Endothelial cell (in vitro differentiated cells): ENCODE results near the gene KLK14. TPM values are rescaled to one million over a fixed set of nuclear protein-coding genes. Genes with fewer than 3 reads are reported as not detected.
A peak's percentile ranks its signal among the peaks of the same experiment; 100 is the strongest.

Source experiments
- DNase-seq: peaks from one replicate; pipeline ENCODE4 v3.0.0; 2021; ENCODE audit warnings: low spot score
- H3K27ac Mint-ChIP-seq: one replicate; pipeline ENCODE4 v1.8.0; 2021; ENCODE audit warnings: mixed read lengths, inconsistent platforms; ENCODE audit not compliant: unreplicated experiment
- H3K27me3 Mint-ChIP-seq: one replicate; pipeline ENCODE4 v1.8.0; 2021; ENCODE audit warnings: mild to moderate bottlenecking, moderate library complexity, mixed read lengths, inconsistent platforms; ENCODE audit not compliant: unreplicated experiment
- H3K36me3 Mint-ChIP-seq: one replicate; pipeline ENCODE4 v1.8.0; 2021; ENCODE audit warnings: mild to moderate bottlenecking, low read depth, mixed read lengths, inconsistent platforms; ENCODE audit not compliant: unreplicated experiment
- H3K4me1 Mint-ChIP-seq: one replicate; pipeline ENCODE4 v1.8.0; 2021; ENCODE audit warnings: mild to moderate bottlenecking, mixed read lengths, inconsistent platforms; ENCODE audit not compliant: unreplicated experiment
- H3K4me3 Mint-ChIP-seq: one replicate; pipeline ENCODE4 v1.8.0; 2021; ENCODE audit warnings: mild to moderate bottlenecking, mixed read lengths, inconsistent platforms; ENCODE audit not compliant: unreplicated experiment
- H3K9me3 Mint-ChIP-seq: one replicate; pipeline ENCODE4 v1.8.0; 2021; ENCODE audit warnings: mixed read lengths, inconsistent platforms; ENCODE audit not compliant: unreplicated experiment
- CTCF ChIP-seq: fragments of 200-600 bp; sonication (generic); IDR thresholded peaks from one replicate; pipeline ENCODE4 v1.5.0; 2021; ENCODE audit warnings: antibody characterized with exemption; ENCODE audit not compliant: unreplicated experiment
- total RNA-seq: library from RNA; stranded (reverse); fragmentation: NEBNext Ultra II Directional; extraction: Animal tissue kit (Norgen Biotek cat#: 25700); gene quantifications from one replicate; pipeline ENCODE4 v1.2.1, GENCODE V29; 2021; ENCODE audit not compliant: unreplicated experiment

KLK14 gene
- total RNA-seq, 1 donor from 2014 or later: not detected

GRCh38 chr19:51123802-51124201, 41.1 kb upstream of the KLK14 start:
- Mint-ChIP-seq H3K9me3 (no peaks in the 10 kb centered on the region), H3K27ac (no peak overlapping the region), H3K4me1 (peaks cover 47% of the 10 kb centered on the region), H3K4me3 (no peak overlapping the region), H3K27me3 (peaks cover 16% of the 10 kb centered on the region), H3K36me3 (no peaks in the 10 kb centered on the region)
- DNase-seq: no peak
- no peak for TF ChIP-seq CTCF

GRCh38 chr19:51123381-51123800, 40.7 kb upstream of the KLK14 start:
- no peak for TF ChIP-seq CTCF
- no peak for DNase-seq
- no peak overlapping the region for H3K4me3 Mint-ChIP-seq
- H3K36me3 Mint-ChIP-seq: no peaks in the 10 kb centered on the region
- peaks cover 43% of the 10 kb centered on the region for H3K4me1 Mint-ChIP-seq
- H3K9me3 Mint-ChIP-seq: no peaks in the 10 kb centered on the region
- H3K27ac Mint-ChIP-seq: no peak overlapping the region
- peaks cover 13% of the 10 kb centered on the region for H3K27me3 Mint-ChIP-seq

GRCh38 chr19:51122112-51122981, 39.7 kb upstream of the KLK14 start:
- Mint-ChIP-seq H3K36me3 (no peaks in the 10 kb centered on the region), H3K27me3 (peaks cover 13% of the 10 kb centered on the region), H3K27ac (peak overlapping the region; percentile 48), H3K9me3 (no peaks in the 10 kb centered on the region), H3K4me1 (peaks cover 33% of the 10 kb centered on the region), H3K4me3 (no peak overlapping the region)
- no peak for TF ChIP-seq CTCF
- no peak for DNase-seq

GRCh38 chr19:51121257-51121656, 38.6 kb upstream of the KLK14 start:
- H3K9me3 Mint-ChIP-seq: no peaks in the 10 kb centered on the region
- peaks cover 14% of the 10 kb centered on the region for H3K27me3 Mint-ChIP-seq
- peaks cover 23% of the 10 kb centered on the region for H3K4me1 Mint-ChIP-seq
- no peak for TF ChIP-seq CTCF
- H3K36me3 Mint-ChIP-seq: no peaks in the 10 kb centered on the region
- H3K4me3 Mint-ChIP-seq: no peak overlapping the region
- H3K27ac Mint-ChIP-seq: no peak overlapping the region
- DNase-seq: no peak

- H3K4me3 Mint-ChIP-seq: no peak overlapping the region
- H3K4me1 Mint-ChIP-seq: peaks cover 23% of the 10 kb centered on the region
- no peak for TF ChIP-seq CTCF
- no peak for DNase-seq
- H3K27ac Mint-ChIP-seq: no peak overlapping the region
- peaks cover 16% of the 10 kb centered on the region for H3K27me3 Mint-ChIP-seq
- no peaks in the 10 kb centered on the region for H3K36me3 Mint-ChIP-seq
- no peaks in the 10 kb centered on the region for H3K9me3 Mint-ChIP-seq
These were observed 37.5 kb upstream of the KLK14 start for GRCh38 chr19:51120160-51120559.
